ENCODE data around the gene KCNK5. TPM values are rescaled to one million over a fixed set of nuclear protein-coding genes. Genes with fewer than 3 reads are reported as not detected.

Gene KCNK5
- total RNA-seq, 2 donors from 2014 or later: 29.8 to 32.2 TPM

- H3K4me3 ChIP-seq (ENCODE audit: low read length): no peak overlapping the region
- peaks cover 23% of the 10 kb centered on the region for H3K4me1 ChIP-seq (ENCODE audit: control insufficient read depth, insufficient read depth, low read length)
- H3K36me3 Mint-ChIP-seq (ENCODE audit: low read depth): peaks cover 15% of the 10 kb centered on the region
These were observed 25.7 kb downstream of the KCNK5 start for GRCh38 chr6:39203436-39204159.

GRCh38 chr6:39202166-39202565, 27.1 kb downstream of the KCNK5 start:
- Histone ChIP-seq H3K27me3 (ENCODE audit: control insufficient read depth, insufficient read depth, low read length, poor library complexity, severe bottlenecking) (no peaks in the 10 kb centered on the region), H3K9ac (ENCODE audit: extremely low read depth, low read length, poor library complexity, severe bottlenecking) (no peak overlapping the region), H3K27ac (ENCODE audit: low read depth, low read length) (no peak overlapping the region), H3K4me3 (ENCODE audit: low read length) (no peak overlapping the region), H3K9me3 (ENCODE audit: control insufficient read depth, low read length) (no peaks in the 10 kb centered on the region), H3K36me3 (ENCODE audit: control insufficient read depth, insufficient read depth, low read length) (peaks cover 6% of the 10 kb centered on the region), H3K4me1 (ENCODE audit: control insufficient read depth, insufficient read depth, low read length) (peaks cover 29% of the 10 kb centered on the region)
- no peak for TF ChIP-seq CTCF (conservative IDR thresholded peaks at IDR 0.05)
- Mint-ChIP-seq H3K4me1 (peaks cover 74% of the 10 kb centered on the region), H3K9me3 (no peaks in the 10 kb centered on the region), H3K36me3 (ENCODE audit: low read depth) (peaks cover 15% of the 10 kb centered on the region), H3K27me3 (ENCODE audit: insufficient read depth) (no peaks in the 10 kb centered on the region), H3K4me3 (no peak overlapping the region), H3K27ac (peak overlapping the region; percentile 77)
- no peak for DNase-seq
- 91% methylated on average over 4 of the region's 4 CpGs; no CpG with 5 or more reads in 1 of the 2 experiments for WGBS, 2 experiments (ENCODE audit: insufficient coverage in 1 of 2, insufficient read length in 1 of 2)

More at GRCh38 chr6:39203436-39204159, 25.7 kb downstream of the KCNK5 start:
- no peak overlapping the region for H3K9ac ChIP-seq (ENCODE audit: extremely low read depth, low read length, poor library complexity, severe bottlenecking)
- H3K9me3 Mint-ChIP-seq: no peaks in the 10 kb centered on the region
- no peak for TF ChIP-seq CTCF (conservative IDR thresholded peaks at IDR 0.05)
- peak overlapping the region; percentile 93 for H3K27ac Mint-ChIP-seq
- no peaks in the 10 kb centered on the region for H3K27me3 ChIP-seq (ENCODE audit: control insufficient read depth, insufficient read depth, low read length, poor library complexity, severe bottlenecking)
- no peak overlapping the region for H3K27ac ChIP-seq (ENCODE audit: low read depth, low read length)
- peak overlapping the region; percentile 24 for H3K4me3 Mint-ChIP-seq
- no peaks in the 10 kb centered on the region for H3K27me3 Mint-ChIP-seq (ENCODE audit: insufficient read depth)
- 85% methylated on average over 8 to 12 of the region's 12 CpGs for WGBS, 2 experiments (ENCODE audit: insufficient coverage in 1 of 2, insufficient read length in 1 of 2)
- H3K36me3 ChIP-seq (ENCODE audit: control insufficient read depth, insufficient read depth, low read length): peaks cover 6% of the 10 kb centered on the region
- H3K4me1 Mint-ChIP-seq: peaks cover 73% of the 10 kb centered on the region
- no peaks in the 10 kb centered on the region for H3K9me3 ChIP-seq (ENCODE audit: control insufficient read depth, low read length)
- DNase-seq: peak; percentile 67

- Mint-ChIP-seq H3K9me3 (no peaks in the 10 kb centered on the region), H3K4me1 (peaks cover 73% of the 10 kb centered on the region), H3K27ac (peak overlapping the region; percentile 66), H3K4me3 (no peak overlapping the region), H3K27me3 (ENCODE audit: insufficient read depth) (no peaks in the 10 kb centered on the region), H3K36me3 (ENCODE audit: low read depth) (peaks cover 21% of the 10 kb centered on the region)
- H3K4me3 ChIP-seq (ENCODE audit: low read length): no peak overlapping the region
- no peaks in the 10 kb centered on the region for H3K9me3 ChIP-seq (ENCODE audit: control insufficient read depth, low read length)
- H3K9ac ChIP-seq (ENCODE audit: extremely low read depth, low read length, poor library complexity, severe bottlenecking): no peak overlapping the region
- H3K36me3 ChIP-seq (ENCODE audit: control insufficient read depth, insufficient read depth, low read length): peaks cover 5% of the 10 kb centered on the region
- no peak for TF ChIP-seq CTCF (conservative IDR thresholded peaks at IDR 0.05)
- H3K4me1 ChIP-seq (ENCODE audit: control insufficient read depth, insufficient read depth, low read length): peaks cover 37% of the 10 kb centered on the region
- WGBS, 2 experiments (ENCODE audit: insufficient coverage in 1 of 2, insufficient read length in 1 of 2): 100% methylated on average over 1 of the region's 1 CpG; no CpG with 5 or more reads in 1 of the 2 experiments
- DNase-seq: no peak
- no peaks in the 10 kb centered on the region for H3K27me3 ChIP-seq (ENCODE audit: control insufficient read depth, insufficient read depth, low read length, poor library complexity, severe bottlenecking)
- no peak overlapping the region for H3K27ac ChIP-seq (ENCODE audit: low read depth, low read length)
These were observed 28.7 kb downstream of the KCNK5 start for GRCh38 chr6:39200498-39201020.
